H1 (cell line): ENCODE data around the gene GALNT18. TPM values are rescaled to one million over a fixed set of nuclear protein-coding genes. Genes with fewer than 3 reads are reported as not detected.

ENCODE experiments used
- CTCF ChIA-PET: fragments of 300-600 bp; sonication (Branson Sonifier 250); formaldehyde crosslinking; loops from one replicate; lab custom pipeline; 2021; ENCODE audit not compliant: partially characterized antibody; lab: Charles Lee
- POLR2A ChIA-PET: fragments of 300-600 bp; sonication (Branson Sonifier 250); formaldehyde crosslinking; loops from one replicate; lab custom pipeline; 2021; ENCODE audit warnings: inconsistent platforms; ENCODE audit not compliant: partially characterized antibody; lab: Charles Lee
- DNase-seq, 2 experiments: peaks; one replicate each; pipeline versions ENCODE4 v3.0.0 to v3.0.0-alpha.2; 2010 to 2022; ENCODE audit warnings: low spot score in 2 of 2, low read depth in 1 of 2, mixed read lengths in 1 of 2
- FAIRE-seq: peaks from 2 replicates; lab custom pipeline; 2011; peaks lifted over from hg19 to GRCh38; lab: Jason Lieb, UNC
- H2AFZ ChIP-seq: 2 replicates; pipeline ENCODE4 v1.8.1; 2012; ENCODE audit warnings: low read length, inconsistent platforms
- H2AK5ac ChIP-seq: 2 replicates; pipeline ENCODE4 v1.6.1; 2013; ENCODE audit warnings: low read depth, low read length
- H2BK120ac ChIP-seq: replicated peaks from 2 replicates; pipeline ENCODE3; 2013; ENCODE audit warnings: low read depth, low read length, inconsistent platforms
- H2BK12ac ChIP-seq: 2 replicates; pipeline ENCODE4 v1.6.1; 2013; ENCODE audit warnings: low read depth, low read length
- H2BK15ac ChIP-seq: 2 replicates; pipeline ENCODE4 v1.6.1; 2013; ENCODE audit warnings: low read length
- H2BK20ac ChIP-seq: 2 replicates; pipeline ENCODE4 v1.6.1; 2013; ENCODE audit warnings: low read length
- H2BK5ac ChIP-seq: 2 replicates; pipeline ENCODE4 v1.6.1; 2013; ENCODE audit warnings: low read depth, low read length
- H3K14ac ChIP-seq: 2 replicates; pipeline ENCODE4 v1.6.1; 2013; ENCODE audit warnings: inconsistent platforms; ENCODE audit not compliant: insufficient read length
- H3K18ac ChIP-seq: 2 replicates; pipeline ENCODE4 v1.6.1; 2013; ENCODE audit warnings: low read length; ENCODE audit errors: extremely low read depth
- H3K23ac ChIP-seq: 2 replicates; pipeline ENCODE4 v1.6.1; 2013; ENCODE audit warnings: inconsistent platforms; ENCODE audit not compliant: insufficient read length
- H3K23me2 ChIP-seq: 2 replicates; pipeline ENCODE4 v1.6.1; 2013; ENCODE audit warnings: low read depth, low read length
- H3K27ac ChIP-seq: 2 replicates; pipeline ENCODE4 v1.6.1; 2011; ENCODE audit warnings: low read depth, low read length, inconsistent platforms
- H3K27me3 ChIP-seq, 4 experiments: replicated peaks in 1 of 4; 1 replicate in 1 of 4; 2 replicates in 3 of 4; pipeline versions ENCODE4 v1.6.1 to v1.8.1; 2011 to 2013; ENCODE audit warnings: low read length in 3 of 4, mild to moderate bottlenecking in 3 of 4, inconsistent platforms in 2 of 4, mixed read lengths in 2 of 4, moderate library complexity in 1 of 4; ENCODE audit not compliant: control insufficient read depth in 3 of 4, insufficient read depth in 3 of 4; ENCODE audit errors: extremely low read depth in 1 of 4
- H3K36me3 ChIP-seq, 4 experiments: 2 replicates each; pipeline versions ENCODE4 v1.6.1 to v1.8.1; 2011 to 2013; ENCODE audit warnings: mild to moderate bottlenecking in 4 of 4, low read length in 3 of 4, moderate library complexity in 2 of 4, control low read depth in 1 of 4, inconsistent platforms in 1 of 4; ENCODE audit not compliant: insufficient read depth in 4 of 4, control insufficient read depth in 2 of 4
- H3K4ac ChIP-seq: replicated peaks from 2 replicates; pipeline ENCODE3; 2013; ENCODE audit warnings: low read length, low read depth, mixed read lengths, inconsistent platforms; ENCODE audit not compliant: insufficient read length
- H3K4me1 ChIP-seq, 4 experiments: replicated peaks in 1 of 4; 1 replicate in 1 of 4; 2 replicates in 3 of 4; pipeline versions ENCODE4 v1.6.1 to v1.8.1; 2011 to 2013; ENCODE audit warnings: low read length in 3 of 4, inconsistent platforms in 2 of 4, mixed read lengths in 1 of 4; ENCODE audit not compliant: insufficient read depth in 4 of 4, control insufficient read depth in 3 of 4
- H3K4me2 ChIP-seq, 2 experiments: 2 replicates each; pipeline versions ENCODE4 v1.6.1 to v1.8.1; 2011 to 2013; ENCODE audit warnings: low read depth in 2 of 2, low read length in 2 of 2, control low read depth in 1 of 2, inconsistent platforms in 1 of 2, mild to moderate bottlenecking in 1 of 2; ENCODE audit not compliant: insufficient read depth in 1 of 2
- H3K4me3 ChIP-seq, 4 experiments: fragments of 200-600, 300-600 bp in 1 of 4; sonication (generic), shearing (Covaris generic), sonication (Bioruptor Twin) in 1 of 4; 2 replicates each; pipeline versions ENCODE4 v1.5.1 to v1.8.1; 2011 to 2016; ENCODE audit warnings: low read length in 4 of 4, low read depth in 3 of 4, control low read depth in 2 of 4, inconsistent platforms in 2 of 4, mild to moderate bottlenecking in 2 of 4, mixed read lengths in 1 of 4, moderate library complexity in 1 of 4; ENCODE audit not compliant: insufficient read depth in 2 of 4; ENCODE audit errors: extremely low read depth in 1 of 4
- H3K56ac ChIP-seq: replicated peaks from 2 replicates; pipeline ENCODE3; 2013; ENCODE audit warnings: low read depth, mild to moderate bottlenecking, mixed read lengths, low read length, inconsistent platforms; ENCODE audit not compliant: insufficient read length
- H3K79me1 ChIP-seq: 2 replicates; pipeline ENCODE4 v1.6.1; 2013; ENCODE audit warnings: low read depth, low read length, control low read depth
- H3K79me2 ChIP-seq, 2 experiments: 2 replicates each; pipeline versions ENCODE4 v1.6.1 to v1.8.1; 2012 to 2013; ENCODE audit warnings: low read length in 2 of 2, mild to moderate bottlenecking in 2 of 2, inconsistent platforms in 1 of 2; ENCODE audit not compliant: insufficient read depth in 2 of 2, control insufficient read depth in 1 of 2
- H3K9ac ChIP-seq, 4 experiments: replicated peaks in 1 of 4; 1 replicate in 1 of 4; 2 replicates in 3 of 4; pipeline versions ENCODE4 v1.6.1 to v1.8.1; 2011 to 2013; ENCODE audit warnings: low read depth in 3 of 4, low read length in 3 of 4, control low read depth in 2 of 4, mild to moderate bottlenecking in 2 of 4, moderate library complexity in 2 of 4, inconsistent platforms in 1 of 4; ENCODE audit errors: extremely low read depth in 1 of 4
- H3K9me3 ChIP-seq, 2 experiments: 2 replicates each; pipeline versions ENCODE4 v1.6.1 to v1.8.1; 2012 to 2013; ENCODE audit warnings: mild to moderate bottlenecking in 2 of 2, moderate library complexity in 2 of 2, control low read depth in 1 of 2, inconsistent platforms in 1 of 2, low read depth in 1 of 2, low read length in 1 of 2, mixed read lengths in 1 of 2; ENCODE audit not compliant: insufficient read depth in 2 of 2
- H4K20me1 ChIP-seq, 2 experiments: replicated peaks in 1 of 2; 2 replicates each; pipeline versions ENCODE3 to v1.8.1; 2011 to 2013; ENCODE audit warnings: inconsistent platforms in 2 of 2, low read length in 2 of 2, mild to moderate bottlenecking in 1 of 2; ENCODE audit not compliant: insufficient read depth in 2 of 2, control insufficient read depth in 1 of 2
- H4K5ac ChIP-seq: 2 replicates; pipeline ENCODE4 v1.6.1; 2013; ENCODE audit warnings: low read length, low read depth, mixed read lengths, inconsistent platforms; ENCODE audit not compliant: insufficient read length
- H4K8ac ChIP-seq: 2 replicates; pipeline ENCODE4 v1.8.0; 2013; ENCODE audit warnings: mild to moderate bottlenecking, moderate library complexity, low read length, inconsistent platforms; ENCODE audit not compliant: insufficient read depth; ENCODE audit errors: extremely low read depth
- H4K91ac ChIP-seq: replicated peaks from 2 replicates; pipeline ENCODE3; 2013; ENCODE audit warnings: low read length, mixed read lengths, inconsistent platforms; ENCODE audit not compliant: insufficient read length
- BACH1 ChIP-seq: IDR thresholded peaks from 2 replicates; pipeline ENCODE4 v1.6.1; 2012; ENCODE audit warnings: low read length, improper control_type of control experiment
- BCL11A ChIP-seq, 2 experiments: IDR thresholded peaks; one replicate each; pipeline ENCODE4 v1.6.1; 2011; ENCODE audit warnings: low read depth in 2 of 2, low read length in 2 of 2, mild to moderate bottlenecking in 2 of 2
- CBX8 ChIP-seq: fragments of 300-800, 300-1000 bp; sonication (generic); IDR thresholded peaks from 2 replicates; pipeline ENCODE4 v1.7.1; 2016; ENCODE audit warnings: low read depth, low read length, borderline replicate concordance
- CHD2 ChIP-seq: IDR thresholded peaks from 2 replicates; pipeline ENCODE4 v1.6.1; 2012; ENCODE audit warnings: low read length, improper control_type of control experiment
- EGR1 ChIP-seq: IDR thresholded peaks from 2 replicates; pipeline ENCODE4 v1.6.1; 2011; ENCODE audit warnings: low read depth, low read length, borderline replicate concordance
- EZH2 ChIP-seq: fragments of 200-600 bp; sonication (generic); IDR thresholded peaks from 2 replicates; pipeline ENCODE4 v1.7.1; 2012; ENCODE audit warnings: low read depth, mild to moderate bottlenecking, moderate library complexity, low read length, inconsistent platforms; ENCODE audit not compliant: severe bottlenecking
- JUND ChIP-seq: IDR thresholded peaks from 2 replicates; pipeline ENCODE4 v1.6.1; 2011; ENCODE audit warnings: mild to moderate bottlenecking, improper control_type of control experiment, low read length
- MAFK ChIP-seq: IDR thresholded peaks from 2 replicates; pipeline ENCODE4 v1.6.1; 2012; ENCODE audit warnings: low read depth, mild to moderate bottlenecking, improper control_type of control experiment, low read length
- NRF1 ChIP-seq: IDR thresholded peaks from 2 replicates; pipeline ENCODE4 v1.6.1; 2011; ENCODE audit warnings: mild to moderate bottlenecking, low read depth, low read length, improper control_type of control experiment
- RBBP5 ChIP-seq: IDR thresholded peaks from 2 replicates; pipeline ENCODE4 v1.7.1; 2012; ENCODE audit warnings: low read depth, mild to moderate bottlenecking, inconsistent platforms, low read length, moderate library complexity, borderline replicate concordance
- SP4 ChIP-seq: IDR thresholded peaks from 2 replicates; pipeline ENCODE4 v1.6.1; 2012; ENCODE audit warnings: low read length, inconsistent platforms
- SUZ12 ChIP-seq: fragments of 200-600 bp; sonication (generic); IDR thresholded peaks from 2 replicates; pipeline ENCODE4 v1.6.1; 2012; ENCODE audit warnings: mild to moderate bottlenecking, inconsistent platforms, low read length, moderate library complexity, mixed read lengths
- TAF1 ChIP-seq: IDR thresholded peaks from 2 replicates; pipeline ENCODE4 v1.6.1; 2011; ENCODE audit warnings: mild to moderate bottlenecking, low read depth, low read length
- TCF12 ChIP-seq: IDR thresholded peaks from 2 replicates; pipeline ENCODE4 v1.6.1; 2011; ENCODE audit warnings: low read depth, mild to moderate bottlenecking, low read length
- WGBS, 2 experiments: shearing (Covaris generic) in 1 of 2; methylation state at CpG; one replicate each; pipeline versions ENCODE4 v1.1.6 to v1.1.7; 2013 to 2015; ENCODE audit warnings: low lambda C conversion rate in 2 of 2, mixed read lengths in 2 of 2, inconsistent platforms in 1 of 2, low coverage in 1 of 2, missing lambda C conversion rate in 1 of 2; ENCODE audit not compliant: insufficient replicate concordance in 2 of 2, insufficient coverage in 1 of 2, insufficient read length in 1 of 2; ENCODE audit errors: extremely low coverage in 1 of 2, missing lambda C conversion rate in 1 of 2; 5-methylcytosine and 5-hydroxymethylcytosine counted together
- polyA plus RNA-seq, 7 experiments: library from polyadenylated mRNA; depleted of rRNA in 3 of 7; stranded (reverse) in 5 of 7; unstranded in 2 of 7; fragments of >200 nt in 5 of 7; fragments of 200-250 nt in 2 of 7; gene quantifications; 1 replicate in 5 of 7; 2 replicates in 1 of 7; 4 replicates in 1 of 7; pipeline versions ENCODE4 v1.2.1 to v1.2.3, GENCODE V29; 2011 to 2013; ENCODE audit warnings: missing spikeins in 2 of 7, mixed read lengths in 2 of 7
- total RNA-seq: library from RNA; stranded (reverse); fragmentation: NEBNext Ultra II Directional; extraction: Animal tissue kit (Norgen Biotek cat#: 25700); gene quantifications from 2 replicates; pipeline ENCODE4 v1.2.1, GENCODE V29; 2021
- TF ChIP-seq, protein P1 (sequence below): IDR thresholded peaks from 2 replicates; pipeline ENCODE4 v1.6.1; 2012; ENCODE audit warnings: inconsistent platforms

The GALNT18 gene
- total and polyA plus RNA-seq, 2 of the 8 experiments (the other 6 are each of a cell fraction or from before 2014, with no cell fraction given): 6.0 to 9.4 TPM

DNA sequence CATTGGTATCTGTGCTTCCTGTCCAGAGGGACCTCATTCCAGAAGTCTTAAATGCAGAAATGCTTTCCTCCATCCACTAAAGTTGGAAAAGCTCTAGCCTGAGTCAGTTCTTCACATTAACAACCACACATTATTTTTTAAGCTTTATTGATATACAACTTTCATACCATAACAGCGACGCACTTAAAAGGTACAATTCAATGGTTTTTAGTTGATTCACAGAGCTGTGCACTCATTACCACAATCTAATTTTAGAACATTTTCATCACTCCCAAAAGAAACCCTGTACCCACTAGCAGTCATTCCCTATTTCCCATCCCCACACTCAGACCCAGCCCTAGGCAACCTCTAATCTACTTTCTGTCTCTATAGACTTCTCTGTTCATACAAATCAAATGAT lies 27.6 kb downstream of the GALNT18 start:
- Histone ChIP-seq H3K27ac (no peak overlapping the region), H4K91ac (no peak overlapping the region), H2BK15ac (no peak overlapping the region), H3K79me2 (no peaks in the 10 kb centered on the region), H3K4ac (no peak overlapping the region), H3K9ac (no peak overlapping the region), H3K9me3 (no peaks in the 10 kb centered on the region), H4K5ac (no peak overlapping the region), H3K27me3 (no peaks in the 10 kb centered on the region), H2BK20ac (no peak overlapping the region), H3K4me3 (no peak overlapping the region), H3K4me1 (peaks cover 2 to 12% (median 6%) of the 10 kb centered on the region in 4 experiments; a peak in 4 of 7 replicates), H3K56ac (no peak overlapping the region), H2BK12ac (no peak overlapping the region), H3K18ac (no peak overlapping the region), H2BK120ac (no peak overlapping the region), H3K36me3 (no peaks in the 10 kb centered on the region), H2AFZ (no peak overlapping the region), H3K79me1 (no peaks in the 10 kb centered on the region), H2AK5ac (no peak overlapping the region), H3K4me2 (no peak overlapping the region), H3K14ac (no peak overlapping the region), H3K23me2 (no peaks in the 10 kb centered on the region), H3K23ac (no peak overlapping the region), H4K20me1 (no peaks in the 10 kb centered on the region), H4K8ac (no peak overlapping the region), H2BK5ac (no peak overlapping the region)
- ChIA-PET CTCF (interaction anchor here (1.4 kb wide), 1 partner anchor 193 kb away, joined by 3 read pairs; no protein-coding TSS in a partner anchor), POLR2A (no interaction called here)
- DNase-seq (no peak), FAIRE-seq (no peak)
- WGBS, 2 experiments: 98% methylated on average over 2 of the region's 2 CpGs; no CpG with 5 or more reads in 1 of the 2 experiments
- TF ChIP-seq CBX8: no peak
- no peak for TF ChIP-seq BACH1
- no peak for TF ChIP-seq TCF12
- TF ChIP-seq BCL11A (IDR thresholded peaks at IDR 0.05; ENCODE audit: low read depth in 2 of 2, low read length in 2 of 2): no peak
- no peak for TF ChIP-seq EGR1
- no peak for TF ChIP-seq TAF1
- no peak for TF ChIP-seq RBBP5
- TF ChIP-seq, protein P1, sequence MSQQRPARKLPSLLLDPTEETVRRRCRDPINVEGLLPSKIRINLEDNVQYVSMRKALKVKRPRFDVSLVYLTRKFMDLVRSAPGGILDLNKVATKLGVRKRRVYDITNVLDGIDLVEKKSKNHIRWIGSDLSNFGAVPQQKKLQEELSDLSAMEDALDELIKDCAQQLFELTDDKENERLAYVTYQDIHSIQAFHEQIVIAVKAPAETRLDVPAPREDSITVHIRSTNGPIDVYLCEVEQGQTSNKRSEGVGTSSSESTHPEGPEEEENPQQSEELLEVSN: no peak
- no peak for TF ChIP-seq EZH2
- TF ChIP-seq SP4: no peak
- no peak for TF ChIP-seq SUZ12
- TF ChIP-seq JUND: no peak
- no peak for TF ChIP-seq CHD2
- no peak for TF ChIP-seq MAFK
- no peak for TF ChIP-seq NRF1
